AML-193 (cell line): ENCODE results near the gene ANKFY1.
"Not testable (repeated sequence)": the region's sequence is repeated elsewhere in the genome, so short reads cannot be mapped to it uniquely, and the experiment has no call there.

Source experiments
- DNase-seq, 2 experiments: peaks; one replicate each; lab custom pipeline; 2025; lab: John Stamatoyannopoulos, UW

Gene ANKFY1

DNA sequence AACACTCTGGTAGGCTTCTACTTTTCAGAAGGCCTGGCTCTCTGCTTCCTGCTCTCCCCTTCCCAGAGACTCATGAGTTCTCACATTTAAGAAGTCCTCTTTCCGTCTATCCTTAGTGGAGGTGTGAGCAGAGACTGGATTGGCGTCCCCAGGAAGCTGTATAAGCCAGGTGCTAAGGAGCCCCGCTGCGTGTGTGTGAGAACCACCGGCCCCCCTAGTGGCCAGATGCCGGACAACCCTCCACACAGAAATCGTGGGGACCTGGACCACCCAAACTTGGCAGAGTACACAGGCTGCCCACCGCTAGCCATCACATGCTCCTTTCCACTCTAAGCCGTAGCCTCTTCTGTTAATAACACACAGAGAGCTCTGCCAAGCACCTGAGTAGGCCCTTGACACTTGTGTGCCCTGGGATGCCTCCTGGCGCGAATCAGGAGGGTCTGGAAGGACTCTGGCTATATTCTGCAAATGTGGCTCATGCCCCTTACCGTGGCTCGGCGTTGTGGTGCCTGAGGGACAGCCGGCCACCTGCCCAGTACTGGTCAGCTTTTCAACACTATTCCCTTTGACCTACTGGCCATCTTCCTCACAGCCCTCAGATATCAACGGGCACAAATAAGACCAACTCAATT is 106.9 kb downstream of the ANKFY1 start:
- DNase-seq = no peak

DNA sequence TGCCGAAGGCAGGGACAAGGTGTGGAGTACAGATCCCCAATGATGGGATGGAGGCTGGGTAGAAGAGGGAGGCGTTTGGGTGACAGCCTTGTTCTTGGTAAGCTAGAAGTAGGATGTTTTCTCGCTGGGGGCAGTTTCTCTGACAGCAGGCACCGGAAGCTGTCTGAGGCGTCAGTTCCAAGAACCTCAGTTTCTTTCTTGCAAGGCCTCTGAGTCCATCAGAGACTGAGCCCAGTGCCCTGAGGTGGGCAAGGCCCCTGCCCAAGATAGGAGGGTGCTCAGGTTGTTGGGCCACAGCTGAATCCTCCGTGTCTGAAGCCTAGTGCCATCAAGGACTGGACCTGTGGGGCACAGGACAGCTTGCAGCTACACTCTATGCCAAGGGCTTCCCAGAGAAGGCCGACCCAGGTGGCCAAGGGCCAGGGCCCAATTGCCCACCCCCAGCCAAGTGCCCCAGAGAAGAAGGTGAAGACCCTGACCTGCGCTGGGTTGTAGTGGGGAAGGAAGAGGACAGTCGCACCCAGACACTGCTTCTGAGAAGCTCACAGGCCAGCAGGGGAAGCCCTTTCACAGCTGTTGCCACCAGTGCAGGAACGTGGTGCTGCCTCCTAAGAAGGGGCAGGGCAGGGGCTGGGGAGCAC is 107.7 kb downstream of the ANKFY1 start:
- DNase-seq = no peak

DNA sequence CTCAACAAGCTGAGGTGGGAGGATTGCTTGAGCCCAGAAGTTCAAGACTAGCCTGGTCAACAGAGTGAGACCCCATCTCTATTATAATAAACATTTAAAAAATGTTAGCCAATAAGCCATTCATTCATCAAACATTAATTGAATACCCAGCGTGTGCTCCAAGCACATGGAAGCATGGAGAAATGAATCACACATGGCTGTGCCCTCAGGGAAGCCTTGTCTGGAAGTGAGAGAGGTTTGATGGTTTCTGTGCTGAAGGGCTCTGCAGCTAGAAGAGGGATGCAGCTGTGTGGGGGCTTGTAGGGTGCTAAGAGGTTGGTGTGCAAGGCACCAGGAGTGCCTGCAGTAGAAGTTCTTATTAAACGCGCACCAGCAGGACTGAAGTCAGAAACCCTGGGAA is 109.6 kb downstream of the ANKFY1 start:
- DNase-seq = no peak

DNA sequence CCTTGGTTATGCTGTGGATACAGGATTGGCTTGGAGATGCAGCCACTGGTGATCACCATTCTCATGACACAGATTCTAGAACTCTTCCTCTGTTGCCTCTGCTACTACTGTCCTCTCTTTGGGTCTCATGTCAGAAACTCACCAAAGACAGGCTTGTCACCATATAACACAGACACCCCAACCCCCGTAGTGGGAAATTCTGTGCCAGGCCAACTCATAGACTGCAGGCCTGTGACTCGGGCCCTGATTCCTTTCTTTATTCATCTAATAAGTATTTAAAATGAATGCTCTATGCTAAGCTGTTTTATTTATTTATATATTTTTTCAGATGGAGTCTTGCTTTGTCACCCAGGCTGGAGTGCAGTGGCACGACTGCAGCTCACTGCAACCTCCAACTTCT is 111.3 kb downstream of the ANKFY1 start:
- no peak for DNase-seq

DNA sequence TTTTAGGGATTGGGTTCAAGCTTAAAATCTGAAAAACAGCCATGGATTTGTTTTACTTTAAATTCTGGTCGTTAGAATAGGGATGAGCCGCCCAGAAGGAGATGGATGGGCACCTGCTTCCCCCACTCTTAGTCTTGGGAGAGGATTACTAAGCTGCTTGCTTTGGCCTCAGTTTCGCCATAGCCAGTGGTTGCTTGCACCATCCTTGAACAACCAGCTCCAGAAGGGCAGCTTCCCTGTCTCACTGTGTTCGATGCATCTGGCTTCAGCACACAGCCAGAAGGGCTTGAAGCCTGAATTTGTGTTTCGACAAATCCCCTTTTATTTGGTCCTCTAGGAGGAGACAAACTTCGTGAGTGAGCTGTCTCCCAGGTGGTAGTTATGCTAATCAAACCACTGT is 113.7 kb downstream of the ANKFY1 start:
- peak; percentile 47 to 49 for DNase-seq

DNA sequence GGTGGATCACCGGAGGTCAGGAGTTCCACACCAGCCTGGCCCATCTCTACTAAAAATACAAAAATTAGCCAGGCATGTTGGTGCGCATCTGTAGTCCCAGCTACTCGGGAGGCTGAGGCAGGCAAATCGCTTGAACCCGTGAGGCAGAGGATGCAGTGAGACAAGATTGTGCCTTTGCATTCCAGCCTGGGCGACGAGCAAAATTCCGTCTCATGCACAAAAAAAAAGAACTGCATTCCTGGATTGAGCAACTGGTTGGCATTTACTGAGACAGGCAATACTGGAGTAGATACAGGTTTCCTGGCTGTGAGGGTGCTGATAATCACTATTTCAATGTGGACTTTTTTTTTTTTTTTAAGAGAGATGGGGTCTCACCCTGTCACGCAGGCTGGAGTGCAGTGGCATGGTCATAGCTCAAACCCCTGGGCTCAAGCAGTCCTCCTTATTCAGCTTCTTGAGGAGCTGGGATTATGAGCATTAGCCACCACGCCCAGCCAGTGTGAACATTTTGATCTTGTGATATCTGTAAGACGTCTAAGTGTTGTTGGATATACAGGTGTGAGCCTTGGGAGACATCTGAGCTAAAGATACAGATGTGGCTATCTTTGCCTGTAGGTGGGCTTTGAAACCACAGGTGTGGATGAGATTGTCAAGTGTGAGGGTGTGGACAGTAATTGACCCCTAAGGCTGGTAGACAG is 115.0 kb downstream of the ANKFY1 start:
- DNase-seq = no peak

DNA sequence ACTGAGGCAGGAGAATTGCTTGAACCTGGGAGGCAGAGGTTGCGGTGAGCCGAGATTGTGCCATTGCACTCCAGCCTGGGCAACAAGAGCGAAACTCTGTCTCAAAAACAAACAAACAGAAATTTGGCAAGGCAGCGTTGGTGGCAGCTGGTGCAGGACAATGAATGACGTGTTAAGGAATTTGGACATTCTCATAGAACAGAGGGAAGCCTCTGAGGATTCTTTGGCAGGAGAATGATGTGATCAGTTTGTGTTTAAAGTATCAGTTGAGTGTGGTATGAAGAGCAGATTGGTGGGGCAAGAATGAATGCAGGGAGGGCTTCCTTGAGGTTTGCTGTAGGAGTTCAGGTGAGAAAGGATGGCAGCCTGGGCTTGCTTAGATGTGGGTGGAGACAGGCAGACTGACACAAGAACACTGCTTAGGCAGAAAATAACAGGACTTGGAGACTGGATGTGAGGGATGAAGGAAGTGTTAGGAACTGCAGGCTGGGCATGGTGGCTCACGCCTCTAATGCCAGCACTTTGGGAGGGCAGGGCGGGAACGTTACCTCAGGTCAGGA is 115.9 kb downstream of the ANKFY1 start:
- DNase-seq = no peak

DNA sequence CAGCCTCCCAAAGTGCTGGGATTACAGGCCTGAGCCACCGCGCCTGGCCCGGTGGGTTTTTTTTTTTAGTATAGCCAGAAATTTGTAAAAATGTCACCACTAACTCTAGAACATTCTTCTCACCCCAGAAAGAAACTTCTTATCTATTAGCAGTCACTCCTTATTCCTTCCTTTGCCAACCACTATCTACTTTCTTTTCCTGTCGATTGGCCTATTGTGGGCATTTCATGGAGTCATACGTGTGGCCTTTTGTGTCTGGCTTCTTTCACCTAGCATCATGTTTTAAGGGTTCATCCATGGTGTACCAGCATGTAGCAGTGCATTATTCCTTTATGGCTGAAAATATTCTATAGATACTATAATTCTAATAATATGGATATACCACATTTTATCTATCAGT is 117.1 kb downstream of the ANKFY1 start:
- no peak for DNase-seq

DNA sequence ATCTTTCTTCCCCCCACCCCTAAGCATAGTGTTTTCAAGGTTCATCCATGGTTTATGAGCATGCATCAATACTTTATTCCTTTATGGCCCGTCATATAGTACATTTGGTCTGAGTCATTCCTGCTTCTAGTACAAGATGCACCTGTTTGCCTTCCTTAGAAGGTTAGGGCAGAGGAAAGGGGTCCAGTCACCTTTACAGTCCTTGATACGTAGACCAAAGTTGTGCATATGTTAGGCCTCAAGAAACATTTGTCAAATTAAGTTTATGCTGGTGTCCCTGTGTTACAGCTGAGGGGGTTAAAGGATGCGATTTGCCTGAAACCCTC is 119.4 kb downstream of the ANKFY1 start:
- DNase-seq = no peak

DNA sequence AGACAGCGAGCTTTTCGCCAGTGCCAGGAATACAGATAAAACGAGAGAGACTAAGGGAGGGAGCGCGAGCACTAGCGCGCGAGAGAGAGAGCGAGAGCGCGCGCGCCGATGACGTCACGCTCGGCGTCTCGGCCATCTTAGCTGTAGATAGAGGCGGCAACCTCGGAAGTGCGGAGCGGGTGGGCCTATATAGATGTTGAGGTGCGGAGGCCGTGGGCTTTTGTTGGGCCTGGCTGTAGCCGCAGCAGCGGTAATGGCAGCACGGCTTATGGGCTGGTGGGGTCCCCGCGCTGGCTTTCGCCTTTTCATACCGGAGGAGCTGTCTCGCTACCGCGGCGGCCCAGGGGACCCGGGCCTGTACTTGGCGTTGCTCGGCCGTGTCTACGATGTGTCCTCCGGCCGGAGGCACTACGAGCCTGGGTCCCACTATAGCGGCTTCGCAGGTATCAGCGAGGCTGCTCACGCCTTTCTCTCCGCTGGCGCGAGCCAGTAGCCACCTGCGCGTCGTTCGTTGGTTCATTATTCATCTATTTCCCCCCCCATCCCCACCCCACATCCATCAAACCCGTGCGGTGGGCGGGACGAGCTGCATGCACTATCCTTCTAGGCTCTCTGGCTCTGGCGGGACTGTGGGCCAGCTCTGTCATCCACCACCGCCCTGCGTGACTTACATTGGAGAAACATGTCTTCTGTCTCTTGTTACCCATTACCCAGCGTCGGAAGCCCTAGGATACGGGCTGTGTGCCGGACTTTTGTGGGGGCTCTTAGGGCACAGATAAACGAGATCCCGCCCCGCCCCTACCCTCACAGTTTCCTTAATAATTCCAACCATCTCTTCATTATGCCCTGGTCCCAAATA is 120.0 kb downstream of the ANKFY1 start:
- DNase-seq = peak; percentile 29 to 30

DNA sequence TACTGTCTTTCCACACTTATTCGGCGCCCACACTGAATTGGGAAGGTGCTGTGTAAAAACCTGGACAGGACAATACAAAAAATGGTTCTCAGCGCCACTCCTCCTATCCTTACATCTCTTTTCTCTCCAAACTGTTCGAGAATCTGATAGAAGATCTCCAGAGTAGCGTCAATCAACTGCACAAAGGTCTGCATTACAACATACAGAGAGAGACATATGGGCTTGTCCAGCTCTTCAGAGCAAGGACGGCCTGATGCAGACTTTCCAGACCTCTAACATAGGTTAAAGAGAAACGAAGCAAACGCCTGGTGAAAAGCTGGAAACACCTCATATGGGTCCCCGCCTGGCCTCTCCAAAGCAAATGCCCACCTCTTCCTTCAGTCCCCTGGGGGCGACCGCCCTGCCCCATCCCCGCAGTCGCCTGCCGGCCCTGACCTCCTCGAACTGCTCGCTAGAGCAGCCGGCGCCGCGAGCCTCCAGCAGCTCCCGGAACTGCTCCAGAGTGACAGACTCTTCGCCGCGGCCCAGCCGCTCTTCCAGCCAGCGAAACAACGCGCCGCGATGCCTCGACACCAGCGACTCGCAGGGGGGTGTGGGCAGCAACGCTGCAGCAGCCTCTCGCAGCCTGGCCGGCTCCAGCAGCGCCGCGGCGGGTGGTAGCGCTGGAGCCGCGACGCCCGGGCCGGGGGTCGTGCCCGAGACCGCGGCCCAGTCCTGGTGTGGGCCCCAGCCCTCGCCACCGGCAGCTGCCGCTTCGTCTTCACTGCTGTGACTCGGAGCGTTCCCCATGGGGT is 121.5 kb downstream of the ANKFY1 start:
- DNase-seq = no peak

DNA sequence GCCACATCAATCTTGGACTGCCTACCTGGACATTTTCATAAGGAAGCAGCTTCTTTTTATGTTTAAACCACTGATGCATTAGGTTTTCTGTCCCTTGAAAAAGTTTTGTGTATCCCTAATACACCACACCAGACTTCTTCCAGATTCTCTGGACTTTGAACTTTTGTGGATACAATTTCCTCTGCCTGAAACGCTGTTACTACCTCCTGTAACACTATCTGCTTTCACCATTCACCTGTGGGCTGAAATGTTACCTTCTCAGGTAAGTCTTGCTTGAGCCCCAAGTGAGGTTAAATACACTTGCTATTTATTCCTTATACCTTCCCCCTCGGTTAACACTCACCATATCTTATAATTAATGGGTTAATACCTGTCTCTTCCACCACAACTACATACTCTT is 123.7 kb downstream of the ANKFY1 start:
- no peak for DNase-seq

DNA sequence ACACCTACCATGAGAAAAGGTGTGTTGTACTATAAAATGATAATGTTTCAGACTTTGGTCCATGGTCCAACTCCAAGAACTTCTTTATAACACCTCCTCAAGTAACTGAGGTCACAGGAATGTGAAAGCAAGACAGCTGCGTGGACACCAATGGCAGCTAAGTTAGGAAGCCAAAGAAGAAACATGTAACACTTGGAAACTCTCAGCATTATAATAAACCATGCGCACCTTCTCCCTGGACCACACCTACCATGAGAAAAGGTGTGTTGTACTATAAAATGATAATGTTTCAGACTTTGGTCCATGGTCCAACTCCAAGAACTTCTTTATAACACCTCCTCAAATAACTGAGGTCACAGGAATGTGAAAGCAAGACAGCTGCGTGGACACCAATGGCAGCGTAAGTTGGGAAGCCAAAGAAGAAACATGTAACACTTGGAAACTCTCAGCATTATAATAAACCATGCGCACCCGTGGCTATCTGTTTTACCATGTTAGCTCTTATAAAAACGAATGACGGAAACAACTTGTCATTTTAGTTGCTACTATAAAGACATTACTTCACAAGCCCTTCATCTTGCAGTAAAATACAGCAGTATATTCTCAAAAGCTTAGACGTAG is 124.8 kb downstream of the ANKFY1 start:
- not testable (repeated sequence) for DNase-seq

DNA sequence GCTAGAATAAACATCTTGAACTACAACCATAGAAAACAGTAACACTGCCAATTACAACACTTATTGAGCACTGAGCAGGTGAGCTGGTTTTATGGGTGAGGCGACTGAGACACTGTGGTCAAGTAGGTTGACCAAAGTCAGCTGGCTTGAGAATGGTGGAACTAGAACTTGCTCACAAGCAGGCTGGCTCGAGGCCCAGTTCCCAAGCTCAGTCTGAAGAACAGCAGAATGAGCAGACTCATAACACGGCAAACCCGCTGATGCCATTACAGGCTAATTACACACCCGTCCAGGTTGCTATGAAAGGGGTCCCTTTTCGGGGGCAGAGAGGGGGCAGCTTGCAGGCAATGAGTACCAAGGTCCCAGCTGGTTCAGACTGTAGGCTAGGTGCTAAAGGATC is 127.4 kb downstream of the ANKFY1 start:
- DNase-seq = no peak

DNA sequence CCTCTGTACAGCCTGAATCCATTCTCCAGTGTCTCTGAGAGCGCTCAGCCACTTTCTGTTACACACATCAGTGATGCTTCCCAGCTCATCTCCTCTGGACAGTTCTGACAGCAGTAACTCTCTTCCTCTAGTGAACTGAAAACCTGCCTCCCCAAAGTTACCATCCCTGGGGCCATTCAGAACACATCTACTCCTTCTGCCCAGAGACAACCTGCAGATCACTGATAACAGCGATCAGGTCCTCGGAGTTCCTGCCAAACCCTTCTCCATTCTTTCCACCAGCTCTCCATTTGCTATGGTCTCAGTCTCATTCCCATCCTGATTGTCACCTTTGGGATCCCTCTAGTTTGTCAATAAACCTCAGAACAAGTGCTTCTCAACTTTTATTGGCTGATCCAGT is 128.3 kb downstream of the ANKFY1 start:
- no peak for DNase-seq

DNA sequence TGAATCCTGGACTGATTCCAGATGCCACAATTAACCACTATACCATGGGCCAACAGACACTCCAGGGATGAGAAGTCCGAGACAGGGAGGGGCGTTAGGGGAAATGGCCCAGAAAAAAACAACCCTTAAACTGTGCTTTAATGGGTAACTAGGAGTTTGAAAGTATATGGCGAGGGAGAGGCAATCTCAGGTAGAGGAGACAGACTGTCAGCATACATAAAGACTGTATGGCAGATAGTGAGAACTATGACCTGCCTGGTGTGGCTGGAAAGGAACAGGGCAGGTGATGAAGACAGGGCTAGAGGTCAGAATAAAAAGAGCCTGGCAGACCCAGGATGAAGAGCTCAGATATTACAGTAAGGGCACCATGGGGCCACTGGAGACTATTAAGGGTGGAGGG is 129.1 kb downstream of the ANKFY1 start:
- DNase-seq = no peak

DNA sequence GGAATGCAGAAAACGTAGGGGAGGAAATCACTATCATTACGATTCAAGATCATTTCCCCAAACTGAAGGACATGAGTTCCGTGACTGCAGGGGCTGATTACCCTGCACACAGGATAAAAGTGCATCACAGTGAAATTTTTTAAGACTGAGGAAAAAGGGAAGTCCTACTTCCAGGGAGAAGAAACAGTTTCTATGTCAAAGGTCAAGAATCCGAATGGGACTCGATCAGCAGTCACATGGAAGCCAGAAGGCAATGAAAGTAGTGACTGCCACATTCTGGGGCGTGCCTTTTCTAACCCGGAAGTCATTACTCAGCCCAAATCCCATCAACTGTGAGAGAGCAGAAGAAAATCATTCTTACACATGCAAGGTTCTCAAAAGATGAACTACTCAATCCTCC is 133.1 kb downstream of the ANKFY1 start:
- DNase-seq = no peak

DNA sequence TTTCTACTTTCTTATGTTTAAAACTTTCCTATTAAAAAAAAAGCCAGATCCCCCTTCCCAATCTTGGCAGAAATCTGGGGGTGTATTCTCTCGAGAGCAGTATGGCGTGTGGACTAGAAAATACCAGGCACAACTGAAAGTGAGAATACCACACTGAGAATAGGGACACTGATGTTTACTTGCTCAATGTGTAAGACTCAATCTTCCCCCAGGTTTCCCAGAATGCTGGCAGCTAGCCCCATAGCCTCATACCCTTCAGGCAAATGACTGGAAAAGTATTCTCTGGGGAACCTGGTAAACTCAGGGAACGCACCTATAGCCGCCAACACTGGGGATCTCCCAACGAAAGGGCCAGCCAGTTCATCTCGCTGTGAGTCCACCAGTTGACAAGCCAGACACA is 136.2 kb downstream of the ANKFY1 start:
- DNase-seq = no peak

DNA sequence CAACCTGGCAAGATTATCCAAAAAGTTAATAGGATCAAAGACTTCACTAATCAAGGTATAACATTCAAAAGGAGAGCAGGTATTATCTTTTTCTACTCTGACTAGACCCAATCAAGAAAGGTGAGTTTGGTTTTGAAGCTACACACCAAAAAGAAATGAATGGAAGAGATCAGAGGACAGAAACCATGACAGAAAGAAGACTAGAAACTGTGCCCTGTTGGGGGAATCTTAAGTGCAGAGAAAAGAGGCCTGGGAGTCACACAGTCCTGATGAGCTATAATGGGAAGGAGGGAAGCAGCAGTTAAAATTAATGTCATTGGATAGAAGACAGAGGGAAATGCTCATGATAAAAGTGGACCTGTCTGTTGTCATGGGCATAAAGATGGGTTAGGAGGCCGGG is 138.2 kb downstream of the ANKFY1 start:
- no peak for DNase-seq

DNA sequence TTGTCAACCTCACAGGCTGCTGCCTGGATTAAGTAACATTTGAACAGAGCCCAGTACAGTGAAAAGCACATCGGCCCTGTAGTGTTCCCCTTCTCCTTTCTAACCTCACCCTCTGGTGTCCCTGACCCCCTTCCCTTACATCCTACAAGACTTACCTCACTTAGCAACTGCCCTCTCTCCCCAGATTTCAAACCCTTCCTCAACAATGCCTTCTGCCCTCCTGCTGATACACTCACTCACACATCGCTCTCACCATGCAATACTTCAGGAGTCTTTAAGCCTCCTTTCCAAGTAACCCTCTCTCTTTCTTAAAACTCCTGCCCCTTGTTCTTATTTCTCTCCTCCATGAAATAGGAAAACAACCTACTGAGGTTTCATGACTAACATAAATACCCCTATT is 138.8 kb downstream of the ANKFY1 start:
- no peak for DNase-seq

DNA sequence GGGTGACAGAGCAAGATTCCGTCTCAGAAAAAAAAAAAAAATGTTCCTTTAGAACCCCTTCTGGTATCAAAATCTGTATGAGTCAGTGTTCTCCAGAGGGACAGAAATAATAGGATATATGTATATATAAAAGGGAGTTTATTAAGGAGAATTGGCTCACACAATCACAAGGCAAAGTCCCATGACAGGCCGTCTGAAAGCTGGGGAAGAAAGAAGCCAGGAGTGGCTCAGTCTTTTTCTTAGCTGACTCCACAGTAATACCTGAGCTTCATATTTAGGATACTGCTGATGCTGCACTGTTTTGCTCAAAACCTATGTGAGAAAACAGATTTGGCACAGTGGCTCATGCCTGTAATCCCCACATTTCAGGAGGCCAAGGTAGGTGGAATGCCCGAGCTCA is 143.4 kb downstream of the ANKFY1 start:
- no peak for DNase-seq
